HepG2 (cell line): Measurements from ENCODE around the gene MRE11. TPM values are rescaled to one million over a fixed set of nuclear protein-coding genes. Genes with fewer than 3 reads are reported as not detected.

Experiments
- BHLHE40 ChIP-seq: IDR thresholded peaks from 2 replicates; pipeline ENCODE4 v1.6.1; 2011; ENCODE audit warnings: low read length, improper control_type of control experiment
- CREB1 ChIP-seq, 2 experiments: fragments of 450-650 bp in 1 of 2; IDR thresholded peaks; 2 replicates each; pipeline ENCODE4 v1.6.1; 2016 to 2017; ENCODE audit warnings: control low read depth in 1 of 2, mild to moderate bottlenecking in 1 of 2, missing compliant biosample characterization in 1 of 2, missing genetic modification characterization in 1 of 2
- CSRNP1 ChIP-seq: sonication (generic); formaldehyde crosslinking; IDR thresholded peaks from 2 replicates; pipeline ENCODE4 v1.8.1; 2023; ENCODE audit warnings: mild to moderate bottlenecking, missing genetic modification reagents
- GPN1 ChIP-seq: sonication (generic); formaldehyde crosslinking; IDR thresholded peaks from 2 replicates; pipeline ENCODE4 v1.5.1; 2020; ENCODE audit warnings: missing genetic modification reagents, borderline replicate concordance
- HDAC2 ChIP-seq: sonication (generic); formaldehyde crosslinking; IDR thresholded peaks from 2 replicates; pipeline ENCODE4 v1.4.0; 2020; ENCODE audit warnings: missing genetic modification reagents
- MZF1 ChIP-seq: sonication (generic); formaldehyde crosslinking; IDR thresholded peaks from 2 replicates; pipeline ENCODE4 v1.8.1; 2023; ENCODE audit warnings: mild to moderate bottlenecking, missing genetic modification reagents, borderline replicate concordance
- NKX3-1 ChIP-seq: sonication (generic); formaldehyde crosslinking; IDR thresholded peaks from 2 replicates; pipeline ENCODE4 v1.5.0; 2020; ENCODE audit warnings: missing genetic modification reagents
- NR2F2 ChIP-seq: IDR thresholded peaks from 2 replicates; pipeline ENCODE4 v1.6.1; 2012; ENCODE audit warnings: low read depth, inconsistent platforms, borderline replicate concordance
- POLR2AphosphoS5 ChIP-seq: IDR thresholded peaks from 2 replicates; pipeline ENCODE4 v1.6.1; 2012; ENCODE audit warnings: low read depth, low read length
- RAD21 ChIP-seq: fragments of 450-650 bp; formaldehyde crosslinking; IDR thresholded peaks from 2 replicates; pipeline ENCODE4 v1.5.0; 2020; ENCODE audit warnings: mild to moderate bottlenecking
- SNAPC4 ChIP-seq: sonication (generic); formaldehyde crosslinking; IDR thresholded peaks from 2 replicates; pipeline ENCODE4 v1.4.0; 2020; ENCODE audit warnings: mild to moderate bottlenecking, missing genetic modification reagents
- ZGPAT ChIP-seq: IDR thresholded peaks from 2 replicates; pipeline ENCODE4 v1.6.1; 2016; ENCODE audit warnings: mild to moderate bottlenecking
- ZNF232 ChIP-seq: sonication (generic); formaldehyde crosslinking; IDR thresholded peaks from 2 replicates; pipeline ENCODE4 v1.4.0; 2020; ENCODE audit warnings: missing genetic modification reagents, borderline replicate concordance
- ZNF362 ChIP-seq: sonication (generic); formaldehyde crosslinking; IDR thresholded peaks from 2 replicates; pipeline ENCODE4 v1.4.0; 2020; ENCODE audit warnings: missing genetic modification reagents, mild to moderate bottlenecking, borderline replicate concordance
- ZNF460 ChIP-seq: sonication (generic); formaldehyde crosslinking; IDR thresholded peaks from 2 replicates; pipeline ENCODE4 v1.5.1; 2020; ENCODE audit warnings: missing genetic modification reagents, mild to moderate bottlenecking, borderline replicate concordance
- ZNF564 ChIP-seq: sonication (generic); formaldehyde crosslinking; IDR thresholded peaks from 2 replicates; pipeline ENCODE4 v1.8.1; 2023; ENCODE audit warnings: mild to moderate bottlenecking, missing genetic modification reagents
- ZNF605 ChIP-seq: sonication (generic); formaldehyde crosslinking; IDR thresholded peaks from 2 replicates; pipeline ENCODE4 v1.8.0; 2022; ENCODE audit warnings: mild to moderate bottlenecking, missing genetic modification reagents
- ZSCAN29 ChIP-seq: sonication (generic); formaldehyde crosslinking; conservative IDR thresholded peaks from 2 replicates; pipeline ENCODE4 v1.4.0; 2020; ENCODE audit warnings: mild to moderate bottlenecking, missing genetic modification reagents
- ZSCAN31 ChIP-seq: sonication (generic); formaldehyde crosslinking; IDR thresholded peaks from 2 replicates; pipeline ENCODE4 v1.5.0; 2020; ENCODE audit warnings: low read depth, mild to moderate bottlenecking, missing genetic modification reagents
- polyA plus RNA-seq, 8 experiments: library from polyadenylated mRNA; depleted of rRNA in 3 of 8; stranded (reverse) in 7 of 8; unstranded in 1 of 8; fragments of >200 nt; fragmentation: Illumina TruSeq in 4 of 8; extraction: Trizol in 4 of 8; gene quantifications; 2 replicates each; pipeline versions ENCODE4 v1.2.1 to v1.2.3, GENCODE V29; 2011 to 2016; ENCODE audit warnings: low read depth in 4 of 8, missing spikeins in 1 of 8, mixed read lengths in 1 of 8; ENCODE audit not compliant: insufficient read depth in 1 of 8
- total RNA-seq, 5 experiments: library from RNA; depleted of rRNA; stranded (reverse); fragments of >200 nt; fragmentation: Illumina TruSeq; extraction: Trizol; gene quantifications; 2 replicates each; pipeline ENCODE4 v1.2.3, GENCODE V29; 2016; ENCODE audit warnings: low read depth in 1 of 5

MRE11 gene
- total and polyA plus RNA-seq, 2 of the 13 experiments (the other 11 are each of a cell fraction or from before 2014, with no cell fraction given), result 7.2 to 37.3 TPM

- TF ChIP-seq ZNF460 (CRISPR knock-in tag), result no peak
- TF ChIP-seq MZF1 (CRISPR knock-in tag), result no peak
- peak; percentile 62 for TF ChIP-seq ZGPAT (CRISPR knock-in tag)
- TF ChIP-seq ZNF232, result 0 out of 2 replicates have a peak, but pooled peaks have one; percentile 14
- 0 out of 2 replicates have a peak, but pooled peaks have one; percentile 19 for TF ChIP-seq NR2F2
- peak; percentile 39; the same call in 1 of the 2 replicates for TF ChIP-seq CSRNP1 (CRISPR knock-in tag)
- TF ChIP-seq ZSCAN31, result peak; percentile 33; the same call in 1 of the 2 replicates
- 0 out of 2 replicates have a peak, but pooled peaks have one; percentile 42 for TF ChIP-seq NKX3-1 (CRISPR knock-in tag)
- no peak for TF ChIP-seq RAD21 (CRISPR knock-in tag)
- TF ChIP-seq ZNF605, result peak; percentile 72; the same call in 1 of the 2 replicates
- no peak for TF ChIP-seq BHLHE40
- peak; percentile 59; the same call in 1 of the 2 replicates for TF ChIP-seq HDAC2 (CRISPR knock-in tag)
- 0 out of 2 replicates have a peak, but pooled peaks have one; percentile 30 for TF ChIP-seq ZNF564 (CRISPR knock-in tag)
- no peak for TF ChIP-seq GPN1
- TF ChIP-seq POLR2AphosphoS5, result peak; percentile 77
- peak; percentile 68 for TF ChIP-seq CREB1 (IDR thresholded peaks at IDR 0.05)
- TF ChIP-seq CREB1 (CRISPR knock-in tag; IDR thresholded peaks at IDR 0.05), result peak; percentile 74
- TF ChIP-seq ZNF362 (CRISPR knock-in tag), result peak; percentile 7; the same call in 1 of the 2 replicates
- no peak for TF ChIP-seq SNAPC4 (CRISPR knock-in tag)
- peak; percentile 66; the same call in 1 of the 2 replicates for TF ChIP-seq ZSCAN29 (CRISPR knock-in tag)
Measured at GRCh38 chr11:94493281-94494125, at the start of gene MRE11, which contains the start of gene ANKRD49 (continued).
